MV-4-11 (cell line): ENCODE results near the gene SEMA3E.

ENCODE experiments used
- DNase-seq: peaks from one replicate; lab custom pipeline; 2025; lab: John Stamatoyannopoulos, UW

Gene SEMA3E

DNA sequence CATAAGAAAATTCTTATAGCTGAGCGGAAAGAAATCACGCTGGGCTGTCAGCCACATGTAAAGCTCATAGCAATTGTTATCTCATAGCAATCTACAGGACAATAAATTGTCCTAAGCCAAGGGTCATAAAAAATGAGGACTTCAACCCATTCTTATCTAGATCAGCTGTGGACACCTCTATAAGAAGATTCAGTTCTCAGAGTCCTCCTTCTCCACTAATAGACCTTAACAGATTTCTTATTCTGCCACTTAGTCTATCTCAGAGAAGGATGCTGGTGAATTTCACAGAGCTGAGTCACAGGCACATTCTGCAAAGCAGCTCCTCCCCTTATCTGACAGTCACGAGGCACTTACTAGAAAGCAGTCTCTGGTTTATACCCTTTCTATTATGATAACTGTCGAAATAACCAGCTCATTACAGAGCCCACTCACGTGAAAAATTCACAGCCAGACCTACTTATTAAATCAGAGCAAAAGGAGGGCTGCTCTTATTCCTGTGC, 300.9 kb downstream of the SEMA3E start:
- no peak for DNase-seq

DNA sequence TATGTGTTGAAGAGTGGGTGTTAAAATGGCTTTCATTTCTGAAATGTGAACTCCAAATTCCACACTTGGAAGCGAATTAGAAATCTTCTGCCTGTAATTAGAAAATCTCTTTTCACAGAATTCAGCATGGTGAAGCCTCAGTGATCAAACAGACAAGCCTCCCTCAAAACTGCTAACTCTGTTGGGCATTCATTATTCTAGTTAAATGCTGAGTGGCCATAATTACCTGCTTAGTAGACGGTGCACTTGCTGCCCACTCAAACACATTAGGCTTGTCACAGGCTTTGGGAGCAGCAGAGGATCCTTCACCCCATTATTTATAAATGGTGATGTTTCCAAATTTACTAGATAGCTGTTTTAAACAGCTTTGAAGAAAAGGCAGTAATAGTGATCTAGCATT, 309.0 kb downstream of the SEMA3E start:
- no peak for DNase-seq

GRCh38 chr7:83338277-83338950, 310.5 kb downstream of the SEMA3E start:
- no peak for DNase-seq

GRCh38 chr7:83337050-83337449, 311.9 kb downstream of the SEMA3E start:
- DNase-seq, result no peak

DNA sequence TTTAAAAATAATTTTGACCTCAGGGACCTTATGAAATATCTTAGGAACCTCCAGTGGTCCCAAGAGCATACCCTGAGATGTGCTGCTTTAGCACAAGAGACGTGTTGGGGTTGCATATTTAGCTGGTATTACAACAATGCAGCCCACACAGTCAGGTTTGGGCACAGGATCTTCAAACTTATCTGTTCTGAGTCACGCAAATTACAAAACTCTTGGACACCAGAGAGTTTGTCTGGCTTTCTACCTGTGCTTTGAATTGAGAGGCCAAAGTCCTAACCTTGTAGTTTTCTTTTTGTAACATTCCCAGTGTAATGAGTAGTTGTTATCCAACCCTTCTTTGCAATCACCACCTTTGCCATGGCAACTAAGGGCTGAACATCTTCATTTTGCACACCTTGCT, 322.7 kb downstream of the SEMA3E start:
- no peak for DNase-seq

DNA sequence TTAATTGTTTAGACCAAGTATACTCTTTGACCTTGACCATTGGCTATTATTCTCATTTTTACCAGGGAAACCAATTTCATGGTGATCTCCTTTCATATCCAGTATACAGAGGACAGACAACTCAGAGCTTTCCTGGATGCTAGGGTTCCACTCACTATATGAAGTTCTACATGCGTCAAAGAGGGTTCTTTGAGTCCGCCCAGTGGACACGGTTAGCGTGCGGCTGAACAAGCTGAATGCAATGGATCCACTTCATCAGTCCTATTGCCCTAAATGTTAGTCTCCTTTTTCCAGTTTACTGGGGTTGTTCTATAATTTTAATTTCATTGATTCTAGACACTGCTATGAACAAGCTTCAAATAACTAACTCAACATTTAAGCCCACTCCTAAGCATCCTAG, 323.9 kb downstream of the SEMA3E start:
- DNase-seq, result no peak

DNA sequence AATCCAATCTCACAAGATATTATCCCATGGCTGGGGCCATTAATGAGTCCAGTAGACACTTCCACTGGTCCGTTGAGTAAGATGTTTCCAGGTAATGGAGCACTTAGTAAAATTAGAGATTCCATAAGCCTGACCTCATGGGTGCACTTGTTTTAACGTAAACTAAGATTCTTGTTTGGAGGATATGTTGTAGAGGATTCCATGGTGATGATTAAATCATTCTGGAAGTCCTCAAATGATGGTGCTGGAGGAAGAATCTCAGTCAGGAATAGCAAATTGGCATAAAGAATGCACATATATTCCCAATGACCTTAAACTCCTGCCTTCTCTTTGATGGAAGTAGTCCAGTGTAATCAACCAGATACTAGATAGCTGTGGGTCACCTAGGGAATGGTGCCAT, 324.3 kb downstream of the SEMA3E start:
- no peak for DNase-seq

GRCh38 chr7:83321011-83321410, 327.9 kb downstream of the SEMA3E start:
- DNase-seq, result no peak

- DNase-seq, result no peak
Measured at GRCh38 chr7:83313931-83314330, 335.0 kb downstream of the SEMA3E start.
